GM10266 (cell line): ENCODE measurements around the gene STAC2.

Experiments used
- DNase-seq: peaks from one replicate; pipeline ENCODE4 v3.0.0; 2012; ENCODE audit errors: extremely low spot score
- TF ChIP-seq, protein P1 (sequence below): IDR thresholded peaks from 2 replicates; pipeline ENCODE4 v1.5.1; 2012; ENCODE audit warnings: mild to moderate bottlenecking, low read depth; ENCODE audit not compliant: control insufficient read depth, insufficient read depth; ENCODE audit errors: missing control alignments

STAC2 gene

DNA sequence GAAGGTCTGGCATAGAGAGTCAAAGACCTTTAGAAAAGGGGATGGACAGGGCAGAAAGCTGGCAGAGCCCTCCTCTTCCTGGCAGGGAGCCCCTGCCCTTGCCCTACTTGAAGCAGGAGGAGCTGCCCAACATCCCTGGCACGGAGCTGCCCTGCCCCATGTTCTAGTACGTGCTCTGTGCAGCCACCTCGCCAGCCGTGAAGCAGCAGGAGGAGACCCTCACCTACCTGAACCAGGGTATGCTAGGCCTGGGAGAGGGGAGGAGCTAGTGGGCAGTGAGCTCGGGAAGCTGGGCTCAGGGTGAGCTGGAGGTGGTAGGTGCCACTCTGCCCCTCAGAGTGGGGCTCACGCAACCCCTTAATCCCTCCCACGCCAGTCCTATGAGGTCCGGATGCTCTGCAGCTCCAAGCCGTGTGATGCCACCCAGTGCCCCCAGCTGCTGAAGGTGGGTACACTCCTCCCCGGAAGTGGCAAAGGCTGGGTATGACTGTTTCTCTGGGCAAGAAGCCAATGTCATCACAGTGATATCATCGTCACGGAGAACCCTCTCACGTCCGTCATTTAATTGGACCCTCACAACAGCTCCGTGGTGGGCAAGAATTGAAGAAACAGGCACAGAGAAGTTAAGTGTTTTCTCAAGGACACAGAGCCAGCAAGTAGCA is 12.7 kb upstream of the STAC2 start:
- DNase-seq = peak; percentile 6
- TF ChIP-seq, protein P1, sequence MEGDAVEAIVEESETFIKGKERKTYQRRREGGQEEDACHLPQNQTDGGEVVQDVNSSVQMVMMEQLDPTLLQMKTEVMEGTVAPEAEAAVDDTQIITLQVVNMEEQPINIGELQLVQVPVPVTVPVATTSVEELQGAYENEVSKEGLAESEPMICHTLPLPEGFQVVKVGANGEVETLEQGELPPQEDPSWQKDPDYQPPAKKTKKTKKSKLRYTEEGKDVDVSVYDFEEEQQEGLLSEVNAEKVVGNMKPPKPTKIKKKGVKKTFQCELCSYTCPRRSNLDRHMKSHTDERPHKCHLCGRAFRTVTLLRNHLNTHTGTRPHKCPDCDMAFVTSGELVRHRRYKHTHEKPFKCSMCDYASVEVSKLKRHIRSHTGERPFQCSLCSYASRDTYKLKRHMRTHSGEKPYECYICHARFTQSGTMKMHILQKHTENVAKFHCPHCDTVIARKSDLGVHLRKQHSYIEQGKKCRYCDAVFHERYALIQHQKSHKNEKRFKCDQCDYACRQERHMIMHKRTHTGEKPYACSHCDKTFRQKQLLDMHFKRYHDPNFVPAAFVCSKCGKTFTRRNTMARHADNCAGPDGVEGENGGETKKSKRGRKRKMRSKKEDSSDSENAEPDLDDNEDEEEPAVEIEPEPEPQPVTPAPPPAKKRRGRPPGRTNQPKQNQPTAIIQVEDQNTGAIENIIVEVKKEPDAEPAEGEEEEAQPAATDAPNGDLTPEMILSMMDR = no peak

DNA sequence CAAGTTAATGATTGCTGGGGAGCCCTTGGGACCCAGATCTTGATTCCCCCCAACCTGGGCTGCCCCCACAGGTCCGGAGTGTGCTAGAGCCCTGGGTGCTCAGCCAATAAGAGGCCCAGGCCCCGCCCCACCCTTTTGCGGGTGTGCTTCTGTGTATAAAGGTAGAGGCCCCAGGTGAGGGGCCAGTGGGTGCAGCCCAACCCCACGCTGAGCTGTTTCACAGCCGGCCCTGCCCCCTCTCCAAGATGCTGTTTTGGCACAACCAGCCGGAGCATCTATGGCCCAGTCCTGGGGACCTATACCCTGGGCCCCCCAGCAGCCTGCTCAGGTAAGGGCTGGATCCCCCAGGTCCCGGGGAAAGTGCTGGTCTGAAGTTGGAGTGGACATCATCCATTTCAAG is 11.8 kb upstream of the STAC2 start:
- TF ChIP-seq, protein P1 = no peak
- DNase-seq = no peak

DNA sequence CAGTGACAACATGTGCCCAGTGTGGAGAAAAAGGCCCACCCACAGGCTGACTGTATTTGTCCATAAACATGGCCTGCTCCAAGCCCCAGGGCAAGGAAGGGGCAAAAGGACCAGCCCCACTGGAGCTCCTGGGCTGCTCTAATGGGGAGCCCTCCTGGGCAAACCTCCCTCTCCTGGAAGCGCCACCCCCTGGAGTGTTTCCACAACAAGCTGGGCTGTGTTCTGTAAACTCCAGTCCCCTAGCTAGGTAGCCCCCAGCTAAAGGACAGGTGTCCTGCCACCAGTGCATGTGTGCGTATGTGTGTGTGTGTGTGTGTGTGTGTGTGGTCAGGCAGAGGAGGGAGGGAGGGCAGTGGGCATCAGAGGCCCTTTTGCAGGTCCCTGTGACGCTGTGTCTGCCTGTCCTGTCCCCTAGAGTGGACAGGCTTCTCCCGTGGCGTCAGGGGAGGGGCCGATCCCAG is 11.3 kb upstream of the STAC2 start:
- no peak for DNase-seq
- TF ChIP-seq, protein P1 = no peak

DNA sequence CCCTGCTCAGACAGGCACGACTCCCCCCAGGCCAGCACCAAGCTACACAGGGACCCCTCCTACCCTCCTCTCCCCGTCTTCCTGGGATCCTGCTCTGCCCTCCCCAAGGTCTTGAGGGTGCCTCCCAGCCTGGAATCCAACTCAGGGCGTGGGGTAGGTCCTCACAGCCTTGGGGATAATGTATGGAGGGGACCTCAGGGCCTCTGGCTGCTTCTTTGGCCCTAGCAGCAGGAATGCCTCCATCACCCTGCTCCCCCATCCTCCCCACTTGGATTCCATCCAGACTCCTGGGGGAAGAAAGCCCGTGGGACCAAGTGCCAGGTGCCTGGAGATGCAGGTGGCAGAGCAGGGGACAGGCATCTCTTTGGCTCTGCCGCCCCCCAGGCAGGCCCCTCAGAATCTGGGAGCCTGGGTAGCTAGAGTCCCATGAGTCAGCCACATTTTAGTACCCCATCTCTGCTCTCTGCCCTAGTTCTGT is 10.7 kb upstream of the STAC2 start:
- TF ChIP-seq, protein P1 = no peak
- DNase-seq = no peak

DNA sequence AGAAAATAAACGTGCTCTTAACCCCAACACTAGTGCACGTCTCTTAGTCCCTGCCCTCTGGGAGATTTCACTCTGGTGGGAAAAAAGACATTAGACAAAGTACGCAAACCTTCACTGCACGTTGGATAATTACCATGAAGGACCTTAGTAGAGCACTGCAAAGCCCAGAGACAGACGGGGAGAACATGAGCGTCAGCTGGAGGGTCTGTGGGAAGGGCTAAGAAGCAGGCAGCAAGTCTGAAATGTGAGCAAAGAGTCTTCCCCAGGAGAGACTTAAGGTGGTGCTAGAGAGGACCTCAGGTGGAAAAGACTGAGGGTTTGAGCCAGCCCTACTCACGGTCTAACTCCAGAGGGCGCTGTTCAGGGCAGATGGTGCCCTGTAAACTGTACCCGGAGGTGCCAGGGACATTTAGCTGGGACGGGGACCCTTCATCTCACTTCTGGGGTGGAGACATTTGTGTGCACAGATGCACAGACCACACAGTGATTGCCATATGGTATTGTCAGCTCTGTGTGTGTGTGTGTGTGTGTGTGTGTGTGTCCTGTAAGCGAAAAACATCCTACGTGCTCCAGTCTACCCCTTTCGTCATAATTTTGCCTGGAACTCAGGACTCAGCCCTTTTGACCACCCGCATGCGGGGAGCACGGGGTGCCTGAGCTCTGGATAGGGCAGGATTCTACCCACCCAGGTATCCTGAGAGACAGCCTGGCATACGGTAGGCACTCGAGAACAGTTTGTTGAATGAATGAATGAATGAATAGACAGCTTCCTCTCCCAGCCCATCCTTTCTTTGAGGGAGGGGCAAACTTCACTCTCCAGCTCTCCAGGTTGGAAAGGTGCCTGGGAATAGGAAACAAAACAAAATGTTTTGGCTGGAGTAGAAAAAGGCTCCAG is 10.1 kb upstream of the STAC2 start:
- TF ChIP-seq, protein P1 = peak; percentile 64
- peak; percentile 81 for DNase-seq

DNA sequence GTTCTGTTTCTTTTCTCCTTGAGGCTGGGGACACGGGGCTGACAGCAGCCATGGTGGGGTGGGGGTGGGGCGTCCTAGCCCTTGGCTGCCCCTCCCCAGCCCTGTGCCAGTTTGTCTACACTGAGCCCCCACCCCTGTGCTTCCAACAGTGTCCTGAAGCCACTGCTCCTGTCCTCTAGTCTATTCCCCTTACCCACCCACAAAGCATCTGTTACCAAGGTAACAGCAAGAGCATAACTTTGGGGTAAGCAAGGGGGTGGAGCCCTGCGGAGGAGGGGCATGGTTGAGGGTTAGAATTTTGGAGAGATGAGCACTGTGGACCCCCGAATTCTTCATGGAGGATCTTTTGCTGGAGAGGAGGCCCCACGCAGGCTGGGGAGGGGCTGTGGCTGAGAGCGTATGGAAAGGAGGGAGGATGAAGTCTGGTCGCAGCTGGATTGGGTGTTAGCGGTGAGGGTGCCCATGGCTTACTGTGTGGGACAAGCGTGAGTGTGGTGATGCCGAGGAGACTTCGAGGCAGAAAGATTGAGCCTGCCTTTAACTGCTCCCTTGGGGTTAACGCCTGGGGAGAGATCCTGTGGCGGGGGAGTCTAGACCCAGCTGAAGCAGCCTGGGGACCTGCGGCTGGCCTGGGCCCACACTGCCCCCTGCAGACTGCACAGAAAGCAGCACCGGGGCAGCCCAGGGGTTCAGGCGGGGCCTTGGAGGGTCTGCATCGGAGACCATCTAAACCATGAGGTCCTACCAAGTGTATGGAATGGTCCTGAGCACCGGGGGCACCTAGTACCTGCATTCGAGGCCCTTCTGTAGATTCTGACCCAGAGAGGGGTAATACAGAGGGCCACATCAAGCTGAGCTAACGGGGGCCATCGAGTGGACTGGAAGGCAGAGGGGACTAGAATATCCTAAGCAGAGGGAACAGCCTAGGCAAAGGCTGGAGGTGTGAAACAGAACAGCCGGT is 6.1 kb upstream of the STAC2 start:
- TF ChIP-seq, protein P1 = peak; percentile 75
- peak; percentile 84 for DNase-seq
